22Rv1 (cell line): ENCODE results near the gene NR1D2.

Experiments used
- CTCF ChIP-seq: fragments of 450-650 bp; IDR thresholded peaks from 2 replicates; pipeline ENCODE4 v1.5.1; 2017; ENCODE audit warnings: mild to moderate bottlenecking
- ZFX ChIP-seq: fragments of 450-650 bp; IDR thresholded peaks from 2 replicates; pipeline ENCODE4 v1.6.1; 2017; ENCODE audit warnings: antibody characterized with exemption, borderline replicate concordance

- TF ChIP-seq CTCF: no peak
- no peak for TF ChIP-seq ZFX
Measured at GRCh38 chr3:23959135-23959900, 14.2 kb downstream of the NR1D2 start.
